Kasumi-1 (cell line): ENCODE data around the gene HRAS.
"Not testable (repeated sequence)": the region's sequence is repeated elsewhere in the genome, so short reads cannot be mapped to it uniquely, and the experiment has no call there.

Experiments
- DNase-seq, 2 experiments: peaks; one replicate each; lab custom pipeline; 2025; lab: John Stamatoyannopoulos, UW

HRAS gene

GRCh38 chr11:532986-533585 lies 2.3 kb downstream of the HRAS start:
- DNase-seq, result no peak

- DNase-seq, result no peak
Measured at GRCh38 chr11:532527-532985, 2.8 kb downstream of the HRAS start.

- no peak for DNase-seq
Measured at GRCh38 chr11:531919-532526, 3.4 kb downstream of the HRAS start.

- no peak for DNase-seq
Measured at GRCh38 chr11:530960-531831, 4.2 kb downstream of the HRAS start.

GRCh38 chr11:529728-530411 lies 5.5 kb downstream of the HRAS start:
- no peak for DNase-seq

GRCh38 chr11:528815-529727 lies 6.3 kb downstream of the HRAS start:
- no peak for DNase-seq

- no peak for DNase-seq
Measured at GRCh38 chr11:528166-528814, 7.1 kb downstream of the HRAS start.

GRCh38 chr11:526192-526591 lies 9.2 kb downstream of the HRAS start:
- no peak for DNase-seq

- DNase-seq, result no peak
Measured at GRCh38 chr11:521177-521688, 14.1 kb downstream of the HRAS start.

GRCh38 chr11:520428-521176 lies 14.8 kb downstream of the HRAS start:
- no peak for DNase-seq

- no peak for DNase-seq
Measured at GRCh38 chr11:518463-519202, 16.7 kb downstream of the HRAS start.

- DNase-seq, result not testable (repeated sequence)
Measured at GRCh38 chr11:516918-517685, 18.3 kb downstream of the HRAS start.

GRCh38 chr11:516400-516799 lies 19.0 kb downstream of the HRAS start:
- DNase-seq, result no peak

- no peak for DNase-seq
Measured at GRCh38 chr11:515131-515530, 20.2 kb downstream of the HRAS start.

GRCh38 chr11:514606-515005 lies 20.8 kb downstream of the HRAS start:
- no peak for DNase-seq

- DNase-seq, result no peak
Measured at GRCh38 chr11:512761-513595, 22.4 kb downstream of the HRAS start.

GRCh38 chr11:508956-509355 lies 26.4 kb downstream of the HRAS start:
- DNase-seq, result no peak
